ENCODE measurements around the gene CDK4.

The CDK4 gene

DNA sequence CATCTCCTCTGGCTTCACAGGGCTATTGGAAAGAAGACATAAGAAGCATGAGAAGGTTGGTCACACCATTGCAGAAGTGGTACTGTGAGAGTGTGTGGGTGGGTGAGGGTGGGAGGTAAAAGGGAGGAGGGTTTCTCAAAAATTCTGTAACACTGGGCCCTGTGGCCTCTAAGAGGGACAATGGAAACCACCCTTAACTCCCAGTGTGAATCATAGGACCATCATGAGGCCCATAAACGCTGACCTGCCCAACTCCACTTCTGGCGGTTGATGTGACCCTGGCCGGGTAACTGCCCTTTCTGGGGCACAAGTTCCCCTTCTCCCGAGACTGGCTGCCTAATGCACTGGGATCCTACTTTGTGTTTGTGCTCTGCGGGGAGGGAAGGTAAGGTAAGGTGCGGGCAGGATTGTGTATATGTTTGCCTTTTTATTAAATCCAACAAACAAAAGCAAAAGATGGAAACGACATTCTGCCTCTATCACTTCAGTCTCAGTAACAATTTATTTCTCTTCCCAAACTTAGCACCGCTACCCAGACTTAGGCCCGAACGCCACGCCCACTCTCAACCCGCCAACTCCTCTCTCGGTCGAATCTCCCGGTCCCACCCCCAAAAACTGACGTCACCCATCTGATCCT is 19.2 kb upstream of the CDK4 start:
- no peak for FAIRE-seq

DNA sequence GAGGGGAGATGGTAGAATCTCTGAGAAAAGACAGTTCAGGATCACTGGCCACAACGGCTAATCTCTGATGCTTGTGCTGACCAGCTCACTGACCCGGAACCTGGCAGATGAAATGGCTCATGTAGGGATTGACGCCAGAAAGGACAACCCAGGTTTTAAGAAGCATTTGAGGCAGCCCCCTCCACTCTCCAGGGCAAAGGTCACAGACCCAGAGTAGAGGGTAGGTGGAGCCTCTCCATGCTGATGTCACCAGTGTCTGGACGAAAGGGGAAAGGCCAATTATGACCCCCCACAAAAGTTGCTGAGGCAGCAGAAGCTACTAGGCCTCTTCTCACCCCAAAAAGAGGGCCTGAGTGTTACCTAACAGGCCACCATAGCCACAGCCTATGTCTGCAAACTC is 18.6 kb upstream of the CDK4 start:
- FAIRE-seq = no peak

DNA sequence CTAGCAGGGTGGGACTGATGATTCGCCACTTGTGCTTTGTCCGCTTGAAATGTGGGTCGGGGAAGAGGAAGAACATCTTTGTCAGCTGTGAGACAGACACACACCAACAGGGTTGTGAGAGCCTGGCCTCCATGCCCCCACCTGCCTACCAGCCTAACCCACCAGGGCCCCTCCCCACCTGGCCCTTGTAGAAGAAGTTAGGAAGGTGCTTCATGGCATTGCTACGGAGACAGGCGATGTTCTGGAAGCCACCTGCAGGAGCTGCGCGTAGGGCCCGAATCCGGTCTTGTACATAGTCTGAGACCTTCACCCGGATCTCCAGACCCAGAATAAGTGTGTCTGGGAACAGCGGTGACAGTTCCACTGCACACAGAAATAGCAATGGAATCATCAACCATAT is 17.5 kb upstream of the CDK4 start:
- FAIRE-seq = no peak

DNA sequence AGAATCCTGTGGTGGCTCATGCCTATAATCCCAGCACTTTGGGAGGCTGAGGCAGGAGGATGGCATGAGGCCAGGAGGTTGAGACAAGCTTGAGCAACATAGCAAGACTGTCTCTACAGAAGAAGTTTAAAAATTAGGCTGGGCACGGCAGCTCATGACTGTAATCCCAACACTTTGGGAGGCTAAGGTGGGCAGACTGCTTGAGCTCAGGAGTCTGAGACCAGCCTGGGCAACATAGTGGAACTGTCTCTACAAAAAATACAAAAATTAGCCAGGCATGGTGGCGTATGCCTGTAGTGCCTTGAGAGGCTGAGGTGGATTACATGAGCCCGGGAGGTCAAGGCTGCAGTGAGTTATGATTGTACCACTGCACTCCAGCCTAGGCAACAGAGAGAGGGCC is 15.8 kb upstream of the CDK4 start:
- no peak for FAIRE-seq

DNA sequence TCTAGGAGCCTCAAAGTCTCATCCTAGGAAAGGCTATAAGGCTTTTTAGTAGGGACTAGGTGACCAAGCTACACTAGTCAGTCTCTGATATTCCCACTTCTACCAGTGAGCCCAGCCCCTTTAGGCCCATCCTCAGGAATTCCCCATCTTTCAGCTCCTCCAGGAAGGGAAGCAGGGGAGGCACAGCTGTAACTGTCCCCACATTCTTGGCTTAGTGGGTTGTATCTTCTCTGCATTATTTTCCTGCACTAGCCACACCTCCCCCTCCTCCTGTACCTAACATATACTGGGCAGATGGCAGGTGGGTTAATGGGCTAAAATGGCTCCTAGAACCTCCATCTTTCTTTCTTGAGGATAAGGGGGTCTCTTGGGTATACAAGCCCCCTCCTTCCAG is 15.2 kb upstream of the CDK4 start:
- FAIRE-seq = no peak

DNA sequence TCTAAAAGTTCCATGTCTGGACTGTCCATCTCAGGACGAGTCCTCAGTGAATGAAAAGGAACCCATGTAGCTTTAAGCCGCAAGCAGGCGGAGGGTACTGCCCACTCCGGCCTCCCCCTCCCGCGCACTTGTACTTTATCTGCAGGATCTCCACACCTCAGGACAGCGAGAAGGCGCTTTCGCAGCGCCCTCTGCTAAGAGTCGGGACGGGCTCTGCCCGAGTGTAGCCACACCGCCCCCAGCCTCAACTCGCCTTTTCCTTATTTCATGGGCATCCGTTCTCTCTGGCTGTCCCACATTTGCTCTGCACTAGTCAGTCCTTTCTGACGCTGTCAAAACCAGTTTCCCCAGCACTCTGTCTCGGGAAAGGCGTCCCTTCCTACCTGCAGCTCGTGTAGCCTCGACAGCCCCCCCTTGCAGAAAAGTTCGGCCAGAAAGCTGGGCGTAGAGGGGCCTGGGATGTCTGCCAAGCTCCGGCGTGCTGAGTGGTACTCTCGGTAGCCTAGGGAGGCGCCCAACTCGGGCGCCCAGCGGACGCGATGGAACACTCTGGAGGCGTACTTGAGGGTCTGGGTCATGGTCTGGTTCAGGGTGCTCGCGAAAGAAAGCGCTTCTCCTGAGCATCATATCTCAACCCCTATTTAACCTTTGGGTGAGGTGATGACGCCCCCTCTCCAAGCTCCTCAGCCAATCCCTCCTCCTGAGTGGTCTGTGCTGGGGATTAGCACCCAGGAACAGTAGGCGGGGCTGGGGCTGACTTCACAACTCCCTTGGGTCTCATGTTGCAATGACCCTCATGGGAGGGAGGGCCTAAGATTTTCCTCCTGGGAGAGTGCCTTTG is 14.6 kb upstream of the CDK4 start, which contains the start of gene CYP27B1:
Gene CYP27B1 (minus strand): TSS at position 615 of the 841 bp plus-strand sequence. CDS start 37 bp downstream, at position 578.
- no peak for FAIRE-seq

DNA sequence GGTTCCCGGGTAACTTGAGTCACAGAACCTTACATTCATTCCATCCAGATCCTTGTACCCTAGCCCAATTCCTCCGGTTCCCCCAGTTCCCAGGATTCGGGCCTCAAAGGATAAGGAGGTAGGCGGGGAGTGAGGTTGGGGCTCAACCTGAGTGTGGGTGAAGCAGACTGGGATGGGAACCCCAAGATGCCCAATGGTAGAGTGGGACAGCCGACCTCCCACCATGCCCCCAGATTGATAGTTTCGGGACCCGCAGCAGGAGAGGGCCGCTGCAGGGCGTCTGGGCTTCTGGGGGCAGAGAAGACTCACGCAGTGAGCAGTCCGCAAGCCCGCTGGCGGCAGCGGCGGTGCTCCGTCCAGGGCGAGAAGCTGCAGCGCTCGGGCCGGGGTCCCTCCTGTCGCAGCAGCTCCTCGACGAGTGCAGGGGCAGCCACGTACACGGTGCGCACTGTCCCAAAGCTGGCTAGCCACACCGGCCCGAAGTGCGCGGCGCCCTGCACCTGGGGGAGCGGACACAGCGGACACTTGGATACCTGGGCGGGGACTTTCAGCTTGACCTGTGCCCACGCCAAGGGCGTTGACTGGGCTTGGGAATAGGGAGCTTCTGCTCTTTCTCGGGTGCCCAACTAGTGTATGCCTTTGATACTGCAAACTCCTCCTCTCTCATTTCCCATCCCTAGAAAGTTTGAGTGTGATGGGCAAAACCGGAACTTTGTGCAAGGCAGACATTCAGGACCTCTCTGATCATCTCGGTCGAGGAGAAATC is 13.8 kb upstream of the CDK4 start:
- FAIRE-seq = no peak

DNA sequence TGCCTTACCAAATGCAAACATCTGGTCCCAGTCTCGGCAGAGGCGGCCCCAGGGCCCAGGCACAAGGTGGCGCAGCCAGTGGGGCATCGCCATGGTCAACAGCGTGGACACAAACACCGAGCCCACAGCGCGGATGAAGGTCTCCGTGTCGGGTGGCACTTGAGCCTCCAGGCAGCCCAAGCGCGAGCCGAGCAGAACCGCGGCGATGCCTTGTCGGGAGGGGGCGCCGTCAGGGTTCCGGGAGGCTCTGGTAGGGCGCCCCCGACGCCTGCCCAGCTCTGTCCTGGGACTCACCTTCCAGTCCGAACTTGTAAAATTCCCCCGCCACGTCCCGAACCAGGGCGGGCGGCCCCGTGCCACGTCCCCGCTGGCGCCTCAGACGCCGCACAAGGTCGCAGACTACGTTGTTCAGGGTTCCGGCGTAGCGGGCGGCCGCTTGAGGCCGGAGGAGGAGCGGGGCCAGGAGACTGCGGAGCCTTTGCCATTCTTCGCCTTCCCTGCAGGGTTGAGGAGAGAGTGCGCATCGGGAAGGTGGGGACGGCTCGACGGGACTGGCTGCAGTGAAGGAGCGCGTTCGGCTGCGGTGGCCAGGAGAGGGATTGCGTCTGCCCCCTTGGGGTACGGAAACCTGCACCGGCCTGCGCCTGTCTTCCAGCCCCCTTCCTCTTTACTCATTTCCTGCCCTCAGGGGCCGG is 13.0 kb upstream of the CDK4 start:
- no peak for FAIRE-seq

DNA sequence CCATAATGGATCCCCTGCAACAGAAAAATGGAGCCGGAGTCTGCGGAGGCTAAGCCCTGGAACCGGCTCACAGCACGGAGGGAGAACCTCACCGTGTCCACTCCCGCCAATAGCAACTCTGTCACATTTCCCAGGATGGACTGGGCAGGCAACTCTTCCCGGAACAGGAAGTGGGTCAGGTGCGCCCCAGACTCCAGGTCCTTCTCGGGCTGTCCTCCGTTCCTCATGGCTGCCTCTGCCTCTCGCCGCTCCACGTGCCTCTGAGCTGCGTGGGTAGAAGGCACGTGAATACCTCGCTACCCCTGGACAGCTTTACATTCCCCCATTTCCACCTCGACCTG is 12.5 kb upstream of the CDK4 start:
- no peak for FAIRE-seq

DNA sequence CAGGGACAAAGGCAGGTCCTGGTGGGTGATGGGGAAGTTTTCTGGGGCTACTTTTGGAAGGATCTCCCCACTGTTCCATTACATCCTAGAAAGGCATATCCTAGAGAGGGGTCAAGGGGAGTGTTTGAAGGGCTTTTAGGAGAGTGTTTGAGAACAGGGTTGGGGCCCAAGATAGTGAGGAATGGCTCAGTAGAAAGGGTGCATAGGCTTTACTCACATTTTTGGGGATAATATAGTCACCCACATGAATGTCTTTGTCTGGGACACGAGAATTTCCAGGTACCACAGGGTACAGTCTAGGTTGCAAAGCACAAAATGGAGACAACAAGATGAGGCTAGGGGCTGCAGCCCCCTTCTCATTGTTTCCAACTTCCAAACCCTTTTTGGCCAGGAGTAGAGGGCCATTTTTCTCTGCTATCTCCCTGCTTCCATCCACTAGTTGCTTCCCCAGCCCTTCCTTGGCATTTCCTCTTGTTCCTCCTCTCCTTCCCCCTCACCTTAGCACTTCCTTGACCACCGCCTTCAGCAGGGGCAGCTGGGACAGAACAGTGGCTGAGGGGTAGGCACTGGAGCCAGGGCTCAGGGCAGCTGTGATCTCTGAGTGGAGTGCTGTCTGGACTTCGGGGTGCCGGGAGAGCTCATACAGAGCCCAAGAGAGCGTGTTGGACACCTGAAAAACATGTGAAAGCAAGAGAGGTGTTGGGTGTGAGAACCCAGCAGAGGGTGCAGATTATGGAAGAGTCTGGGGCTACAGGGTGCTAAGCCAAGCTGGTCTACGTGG is 12.0 kb upstream of the CDK4 start:
- FAIRE-seq = no peak

DNA sequence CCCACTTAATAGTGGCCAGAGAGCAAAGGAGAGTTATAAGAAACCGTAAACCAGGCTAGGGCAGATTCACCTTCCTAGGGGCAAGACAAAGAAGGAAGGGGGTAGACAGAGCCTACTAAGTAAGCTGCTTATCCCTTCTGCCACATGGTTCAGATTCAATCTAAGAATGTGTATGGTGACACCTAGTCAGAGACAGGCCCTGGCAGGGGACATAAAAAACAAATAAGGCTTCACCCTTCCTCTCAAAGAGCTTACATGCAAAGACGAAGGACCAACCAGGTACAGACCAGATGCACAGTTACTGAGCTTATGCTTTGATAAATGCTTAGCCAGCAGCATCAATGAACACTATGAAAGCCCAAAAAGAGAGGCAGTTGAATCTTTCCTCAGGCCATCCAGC is 10.4 kb upstream of the CDK4 start:
- FAIRE-seq = no peak

DNA sequence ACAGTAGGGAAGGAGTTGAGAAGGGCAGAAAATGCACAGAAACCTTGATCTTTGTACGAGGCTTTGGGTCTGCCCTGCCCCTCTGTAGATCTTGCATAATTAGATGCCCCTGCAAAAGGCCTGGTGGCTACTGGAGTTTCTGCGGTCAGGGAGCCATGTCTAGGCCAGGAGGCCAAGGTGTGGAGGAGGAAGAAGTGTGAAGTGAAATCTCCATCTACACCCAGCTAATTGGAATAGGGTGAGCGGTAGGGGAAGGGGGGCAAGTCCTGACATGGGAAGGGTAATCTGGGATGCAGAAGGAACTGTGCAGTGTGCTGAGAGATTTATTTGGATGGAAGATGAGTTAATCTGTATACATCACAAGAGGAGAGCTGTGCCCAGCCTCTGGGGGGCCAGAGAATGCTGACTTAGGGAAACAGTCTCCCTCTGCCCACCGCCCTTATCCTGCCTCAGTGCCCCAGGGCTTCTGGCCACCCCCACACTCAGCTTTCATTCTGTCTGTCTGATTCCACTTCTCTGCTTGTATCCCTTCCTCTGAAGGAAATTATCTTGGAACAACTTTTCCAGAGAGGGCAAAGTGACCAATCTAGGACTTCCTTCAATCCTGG is 9.4 kb upstream of the CDK4 start:
- FAIRE-seq = no peak

DNA sequence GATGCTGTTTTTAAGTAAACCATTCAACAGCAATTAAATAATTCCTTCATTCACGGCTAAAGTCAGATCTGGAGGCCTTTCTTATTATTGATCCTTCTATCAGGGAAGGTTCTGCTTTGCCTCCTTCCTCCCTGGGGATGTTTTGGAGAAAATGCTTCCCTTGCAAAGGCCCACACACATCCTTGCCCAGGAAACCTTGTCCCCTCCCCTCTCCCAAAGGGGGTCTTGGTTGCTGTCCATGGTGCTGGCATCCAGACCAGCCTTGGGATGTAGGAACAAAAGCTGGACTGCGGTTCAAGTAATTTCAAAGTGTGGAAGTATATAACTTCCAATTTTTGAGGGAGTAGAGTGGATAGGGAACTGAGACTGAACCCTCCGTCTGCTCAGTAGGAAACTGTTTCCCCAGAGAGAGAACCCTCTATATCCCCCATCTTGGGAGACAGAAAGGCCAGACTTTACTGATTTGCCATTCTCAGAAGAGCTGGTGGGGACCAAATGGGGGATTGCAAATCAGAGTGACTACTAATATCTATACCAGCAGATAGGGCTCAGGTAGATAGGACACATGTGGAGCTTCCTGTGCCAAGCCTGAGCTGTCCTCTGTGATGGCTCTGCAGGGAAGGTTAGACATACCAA is 8.4 kb upstream of the CDK4 start:
- FAIRE-seq = no peak

DNA sequence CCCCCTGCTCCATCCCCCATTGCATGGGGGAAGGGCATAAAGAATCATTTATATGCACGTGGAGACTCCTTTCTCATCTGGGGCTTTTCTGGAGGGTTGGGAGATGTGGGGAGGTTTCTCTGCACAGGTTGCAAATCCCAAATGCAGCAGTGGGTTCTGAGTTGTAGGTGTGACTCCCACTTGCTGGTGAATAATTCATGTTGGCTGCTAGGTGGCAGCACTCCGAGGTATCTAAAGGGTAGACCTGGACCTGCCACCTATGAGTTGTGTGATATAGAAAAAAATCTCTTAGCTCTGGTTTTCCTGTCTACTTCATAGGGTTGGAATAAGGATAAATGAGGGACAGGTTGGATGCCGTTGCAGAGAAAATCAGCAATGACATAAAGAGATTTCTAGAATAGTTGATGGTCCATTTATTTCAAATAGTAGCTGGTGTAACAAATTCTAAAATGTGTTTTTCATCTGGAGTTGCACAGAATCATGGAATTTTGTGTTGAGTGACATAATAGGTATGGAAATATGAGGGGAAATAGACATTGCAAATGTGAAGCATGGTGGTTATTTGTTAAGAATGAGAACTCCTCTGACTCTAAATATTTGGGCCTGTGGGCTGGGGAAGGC is 7.4 kb upstream of the CDK4 start:
- no peak for FAIRE-seq

DNA sequence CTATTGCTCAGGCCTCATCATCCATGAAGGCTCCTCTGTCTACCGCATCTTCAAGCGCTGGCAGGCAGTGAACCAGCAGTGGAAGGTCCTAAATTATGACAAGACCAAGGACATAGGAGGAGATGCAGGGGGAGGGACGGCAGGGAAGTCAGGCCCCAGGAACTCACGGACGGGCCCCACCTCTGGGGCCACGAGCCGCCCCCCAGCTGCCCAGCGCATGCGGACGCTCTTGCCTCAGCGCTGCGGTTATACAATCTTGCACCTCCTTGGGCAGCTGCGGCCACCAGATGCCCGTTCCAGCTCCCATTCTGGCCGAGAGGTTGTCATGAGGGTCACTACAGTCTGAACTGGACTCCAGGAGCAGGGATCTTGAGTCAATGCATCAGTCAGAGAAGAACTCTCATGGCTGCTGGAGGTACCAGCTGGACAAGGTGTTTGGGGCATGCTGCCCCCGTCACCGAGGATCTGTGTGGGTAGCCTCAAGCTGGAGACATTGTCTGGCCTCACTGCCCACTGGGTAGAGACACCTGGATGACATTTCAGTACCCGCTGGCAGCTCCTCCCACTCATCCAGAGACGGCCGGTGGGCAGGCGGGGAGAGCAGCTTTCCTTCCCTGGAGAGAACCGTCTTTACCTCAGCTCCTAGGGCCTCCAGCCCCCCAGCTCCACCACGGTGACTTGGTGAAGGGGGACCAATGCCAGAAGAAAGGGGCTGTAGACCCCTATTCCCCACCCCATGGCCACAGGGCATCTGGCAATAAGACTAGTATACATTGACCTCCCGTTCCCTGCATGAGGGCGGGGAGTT is 6.6 kb upstream of the CDK4 start:
- FAIRE-seq = no peak

DNA sequence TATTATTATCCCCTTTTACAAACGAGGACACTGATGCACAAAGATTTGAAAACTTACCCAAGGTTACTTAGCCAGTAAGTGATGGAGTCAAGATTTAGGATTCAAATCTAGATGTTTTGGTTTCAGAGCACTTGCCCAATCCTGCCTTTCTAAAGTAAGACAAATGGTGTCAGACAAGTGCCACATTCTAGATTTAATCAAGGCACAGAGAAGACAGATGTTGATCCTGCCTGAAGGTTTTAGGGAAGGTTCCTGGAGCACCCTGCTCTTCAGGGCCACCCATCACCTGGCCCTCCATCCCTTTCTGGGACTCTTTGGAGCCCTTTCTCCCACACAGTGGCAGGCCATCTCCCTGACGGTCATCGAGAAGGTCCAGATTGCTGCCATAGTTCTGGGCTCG is 5.7 kb upstream of the CDK4 start:
- no peak for FAIRE-seq

DNA sequence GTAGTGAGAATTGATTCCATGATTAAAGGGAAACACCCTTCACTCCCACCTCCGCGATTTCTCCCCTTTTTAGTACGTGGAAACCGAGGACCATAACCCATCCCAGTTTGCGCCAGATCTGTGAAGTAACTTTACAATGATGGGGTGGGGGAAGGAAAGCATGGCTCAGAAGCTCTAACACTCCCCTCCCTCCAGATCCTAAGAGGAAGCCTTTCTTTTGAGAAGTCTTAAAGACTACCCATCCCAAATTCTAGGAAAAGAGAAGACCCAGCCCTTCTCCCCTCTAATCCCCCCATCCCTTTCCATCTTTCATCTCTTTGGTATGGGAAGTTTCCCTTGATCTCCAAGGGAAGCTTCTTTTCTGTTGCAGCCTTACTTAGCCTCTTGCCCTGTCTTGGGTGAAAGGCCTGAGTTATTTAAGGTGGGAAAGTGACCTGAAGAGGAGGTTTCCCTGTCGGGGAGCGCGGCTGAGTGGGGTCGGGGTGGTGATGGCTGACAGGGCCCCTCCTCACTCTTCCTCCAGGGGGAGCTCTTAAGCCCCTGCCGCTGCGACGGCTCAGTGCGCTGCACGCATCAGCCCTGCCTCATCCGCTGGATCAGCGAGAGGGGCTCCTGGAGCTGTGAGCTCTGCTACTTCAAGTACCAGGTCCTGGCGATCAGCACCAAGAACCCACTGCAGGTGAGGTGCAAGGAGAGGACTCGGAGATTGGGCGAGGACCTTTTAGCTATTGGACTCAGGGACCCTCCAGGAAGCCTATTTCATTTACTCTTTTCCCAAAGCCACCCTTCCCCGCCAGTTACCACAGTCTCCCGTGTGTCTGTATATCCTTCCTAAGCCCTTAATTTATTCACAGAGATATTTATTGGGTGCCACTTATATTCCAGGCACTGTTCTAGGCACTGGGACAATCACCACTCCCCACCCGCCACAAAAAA is 4.6 kb upstream of the CDK4 start:
- FAIRE-seq = no peak

DNA sequence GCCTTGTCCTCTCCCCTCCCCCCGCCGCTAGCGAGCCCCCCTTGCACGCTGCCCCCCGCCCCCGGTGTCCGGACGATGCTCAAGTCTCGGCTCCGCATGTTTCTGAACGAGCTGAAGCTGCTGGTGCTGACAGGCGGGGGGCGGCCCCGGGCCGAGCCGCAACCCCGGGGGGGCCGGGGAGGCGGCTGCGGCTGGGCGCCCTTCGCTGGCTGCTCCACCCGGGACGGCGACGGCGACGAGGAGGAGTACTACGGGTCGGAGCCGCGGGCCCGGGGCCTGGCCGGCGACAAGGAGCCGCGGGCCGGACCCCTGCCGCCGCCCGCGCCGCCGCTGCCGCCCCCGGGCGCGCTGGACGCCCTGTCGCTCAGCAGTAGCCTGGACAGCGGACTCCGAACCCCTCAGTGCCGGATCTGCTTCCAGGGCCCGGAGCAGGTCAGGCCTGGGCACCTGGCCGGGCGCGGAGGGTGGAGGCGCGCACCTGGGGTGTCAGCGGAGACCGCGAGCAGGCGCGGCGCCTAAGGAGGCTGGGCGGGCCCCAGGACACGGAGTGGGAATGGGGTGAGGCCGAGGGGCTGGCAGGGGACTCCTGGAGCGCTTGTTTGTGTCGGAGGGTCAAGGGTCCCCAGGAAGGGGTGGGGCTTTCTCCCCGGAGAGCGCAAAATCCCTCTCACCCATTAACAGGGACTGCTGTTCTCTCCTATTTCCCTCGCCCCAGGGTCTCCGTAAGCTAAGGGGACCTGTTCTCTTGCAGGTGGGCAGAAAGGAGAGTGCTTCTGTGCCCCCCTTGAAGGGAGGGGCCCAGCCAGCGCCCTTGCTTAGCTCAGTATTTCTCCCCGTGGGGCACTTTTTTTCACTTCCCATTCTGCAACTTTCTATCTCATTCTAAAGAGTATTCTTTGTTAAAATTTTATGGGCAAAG is 3.6 kb upstream of the CDK4 start:
- FAIRE-seq = no peak

Data from TTC549 (cell line).